ENCODE results near the gene LUZP1. TPM values are rescaled to one million over a fixed set of nuclear protein-coding genes. Genes with fewer than 3 reads are reported as not detected.

Gene LUZP1
- total RNA-seq, 1 experiment from 2014 or later, result 30.9 TPM

GRCh38 chr1:23103001-23103889, 65.4 kb downstream of the LUZP1 start:
- no peaks in the 10 kb centered on the region for H3K27me3 ChIP-seq (ENCODE audit: control insufficient read depth, insufficient read depth, low read length)
- H3K4me3 ChIP-seq (ENCODE audit: insufficient read depth, low read depth, low read length), result no peak overlapping the region
- DNase-seq, result no peak
- H3K36me3 ChIP-seq (replicated peaks; ENCODE audit: control insufficient read depth, insufficient read depth, low read length), result no peaks in the 10 kb centered on the region; the same call in 1 of the 2 replicates

- no peak for DNase-seq
- Histone ChIP-seq H3K36me3 (replicated peaks; ENCODE audit: control insufficient read depth, insufficient read depth, low read length) (no peaks in the 10 kb centered on the region; the same call in none of the 2 replicates), H3K27me3 (ENCODE audit: control insufficient read depth, insufficient read depth, low read length) (no peaks in the 10 kb centered on the region), H3K4me3 (ENCODE audit: insufficient read depth, low read depth, low read length) (no peak overlapping the region)
Observed at GRCh38 chr1:23102289-23102688, 66.4 kb downstream of the LUZP1 start.

GRCh38 chr1:23101887-23102286, 66.8 kb downstream of the LUZP1 start:
- no peak overlapping the region for H3K4me3 ChIP-seq (ENCODE audit: insufficient read depth, low read depth, low read length)
- H3K36me3 ChIP-seq (replicated peaks; ENCODE audit: control insufficient read depth, insufficient read depth, low read length), result no peaks in the 10 kb centered on the region; the same call in none of the 2 replicates
- no peaks in the 10 kb centered on the region for H3K27me3 ChIP-seq (ENCODE audit: control insufficient read depth, insufficient read depth, low read length)
- no peak for DNase-seq

GRCh38 chr1:23101101-23101827, 67.4 kb downstream of the LUZP1 start:
- Histone ChIP-seq H3K36me3 (replicated peaks; ENCODE audit: control insufficient read depth, insufficient read depth, low read length) (no peaks in the 10 kb centered on the region; the same call in 1 of the 2 replicates), H3K27me3 (ENCODE audit: control insufficient read depth, insufficient read depth, low read length) (no peaks in the 10 kb centered on the region)
- no peak for DNase-seq

GRCh38 chr1:23100074-23100748, 68.4 kb downstream of the LUZP1 start:
- no peak for DNase-seq
- no peak overlapping the region for H3K4me3 ChIP-seq (ENCODE audit: insufficient read depth, low read depth, low read length)
- H3K27me3 ChIP-seq (ENCODE audit: control insufficient read depth, insufficient read depth, low read length), result no peaks in the 10 kb centered on the region
- no peaks in the 10 kb centered on the region; the same call in 1 of the 2 replicates for H3K36me3 ChIP-seq (replicated peaks; ENCODE audit: control insufficient read depth, insufficient read depth, low read length)

More at GRCh38 chr1:23101101-23101827, 67.4 kb downstream of the LUZP1 start:
- H3K4me3 ChIP-seq (ENCODE audit: insufficient read depth, low read depth, low read length), result no peak overlapping the region

GRCh38 chr1:23099171-23099536, 69.5 kb downstream of the LUZP1 start:
- Histone ChIP-seq H3K27me3 (ENCODE audit: control insufficient read depth, insufficient read depth, low read length) (no peaks in the 10 kb centered on the region), H3K4me3 (ENCODE audit: insufficient read depth, low read depth, low read length) (no peak overlapping the region)

GRCh38 chr1:23098463-23099170, 70.0 kb downstream of the LUZP1 start:
- H3K36me3 ChIP-seq (replicated peaks; ENCODE audit: control insufficient read depth, insufficient read depth, low read length), result peaks cover 2% of the 10 kb centered on the region
- H3K27me3 ChIP-seq (ENCODE audit: control insufficient read depth, insufficient read depth, low read length), result no peaks in the 10 kb centered on the region
- no peak overlapping the region for H3K4me3 ChIP-seq (ENCODE audit: insufficient read depth, low read depth, low read length)
- peak; percentile 71 for DNase-seq

More at GRCh38 chr1:23099171-23099536, 69.5 kb downstream of the LUZP1 start:
- no peak for DNase-seq
- no peaks in the 10 kb centered on the region; the same call in none of the 2 replicates for H3K36me3 ChIP-seq (replicated peaks; ENCODE audit: control insufficient read depth, insufficient read depth, low read length)

- Histone ChIP-seq H3K4me3 (ENCODE audit: insufficient read depth, low read depth, low read length) (no peak overlapping the region), H3K36me3 (replicated peaks; ENCODE audit: control insufficient read depth, insufficient read depth, low read length) (peaks cover 7% of the 10 kb centered on the region), H3K27me3 (ENCODE audit: control insufficient read depth, insufficient read depth, low read length) (no peaks in the 10 kb centered on the region)
- no peak for DNase-seq
Observed at GRCh38 chr1:23097316-23097715, 71.3 kb downstream of the LUZP1 start.

- Histone ChIP-seq H3K4me3 (ENCODE audit: insufficient read depth, low read depth, low read length) (no peak overlapping the region), H3K27me3 (ENCODE audit: control insufficient read depth, insufficient read depth, low read length) (no peaks in the 10 kb centered on the region), H3K36me3 (replicated peaks; ENCODE audit: control insufficient read depth, insufficient read depth, low read length) (peaks cover 29% of the 10 kb centered on the region)
- DNase-seq, result no peak
Observed at GRCh38 chr1:23092447-23092846, 76.2 kb downstream of the LUZP1 start.

- peaks cover 29% of the 10 kb centered on the region for H3K36me3 ChIP-seq (replicated peaks; ENCODE audit: control insufficient read depth, insufficient read depth, low read length)
- H3K4me3 ChIP-seq (ENCODE audit: insufficient read depth, low read depth, low read length), result no peak overlapping the region
- no peaks in the 10 kb centered on the region for H3K27me3 ChIP-seq (ENCODE audit: control insufficient read depth, insufficient read depth, low read length)
- no peak for DNase-seq
Observed at GRCh38 chr1:23091545-23091944, 77.1 kb downstream of the LUZP1 start.

- H3K36me3 ChIP-seq (replicated peaks; ENCODE audit: control insufficient read depth, insufficient read depth, low read length), result peaks cover 29% of the 10 kb centered on the region
- no peaks in the 10 kb centered on the region for H3K27me3 ChIP-seq (ENCODE audit: control insufficient read depth, insufficient read depth, low read length)
- no peak for DNase-seq
- no peak overlapping the region for H3K4me3 ChIP-seq (ENCODE audit: insufficient read depth, low read depth, low read length)
Observed at GRCh38 chr1:23090056-23090455, 78.6 kb downstream of the LUZP1 start.

- peaks cover 33% of the 10 kb centered on the region for H3K36me3 ChIP-seq (replicated peaks; ENCODE audit: control insufficient read depth, insufficient read depth, low read length)
- no peak for DNase-seq
- no peaks in the 10 kb centered on the region for H3K27me3 ChIP-seq (ENCODE audit: control insufficient read depth, insufficient read depth, low read length)
- H3K4me3 ChIP-seq (ENCODE audit: insufficient read depth, low read depth, low read length), result no peak overlapping the region
Observed at GRCh38 chr1:23088027-23088426, 80.6 kb downstream of the LUZP1 start.

- peaks cover 34% of the 10 kb centered on the region for H3K36me3 ChIP-seq (replicated peaks; ENCODE audit: control insufficient read depth, insufficient read depth, low read length)
- no peaks in the 10 kb centered on the region for H3K27me3 ChIP-seq (ENCODE audit: control insufficient read depth, insufficient read depth, low read length)
- no peak for DNase-seq
- H3K4me3 ChIP-seq (ENCODE audit: insufficient read depth, low read depth, low read length), result no peak overlapping the region
Observed at GRCh38 chr1:23085696-23086095, 83.0 kb downstream of the LUZP1 start.

GRCh38 chr1:23084880-23085279, 83.8 kb downstream of the LUZP1 start:
- H3K4me3 ChIP-seq (ENCODE audit: insufficient read depth, low read depth, low read length), result no peak overlapping the region
- no peak for DNase-seq
- H3K27me3 ChIP-seq (ENCODE audit: control insufficient read depth, insufficient read depth, low read length), result no peaks in the 10 kb centered on the region
- H3K36me3 ChIP-seq (replicated peaks; ENCODE audit: control insufficient read depth, insufficient read depth, low read length), result peaks cover 37% of the 10 kb centered on the region

All from H7 (cell line).